C4-2B (cell line): Measurements from ENCODE around the gene SPHK1.

ENCODE experiments used
- CTCF ChIP-seq: fragments of 450-650 bp; conservative IDR thresholded peaks from 2 replicates; pipeline ENCODE4 v1.5.1; 2017; ENCODE audit warnings: mild to moderate bottlenecking
- ZFX ChIP-seq: fragments of 450-650 bp; IDR thresholded peaks from 2 replicates; pipeline ENCODE4 v1.6.1; 2017

GRCh38 chr17:76398523-76399174 lies 14.2 kb downstream of the SPHK1 start:
- TF ChIP-seq CTCF: no peak
- TF ChIP-seq ZFX: no peak
